Measurements from ENCODE around the gene PLCB1.

Gene PLCB1

DNA sequence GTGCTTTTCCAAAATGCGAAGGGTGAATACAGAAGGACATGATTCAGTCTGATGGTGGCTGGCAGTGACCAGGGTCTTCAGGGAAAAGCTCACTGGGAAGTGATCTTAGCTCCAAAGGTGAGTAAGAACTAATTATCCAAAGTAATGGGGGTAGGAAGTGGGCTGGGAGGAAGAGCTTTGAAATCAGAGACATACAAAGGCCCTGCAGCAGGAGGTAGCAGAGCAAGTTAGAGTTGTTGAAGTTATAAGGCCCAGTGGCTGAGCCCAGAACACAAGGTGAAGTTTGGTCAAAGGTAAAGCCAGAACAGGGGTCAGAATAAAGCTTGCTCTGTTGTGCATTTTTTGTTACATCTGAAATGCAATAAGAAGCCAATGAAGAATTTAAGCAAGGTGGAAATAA, 81.2 kb downstream of the PLCB1 start:
- no peak for DNase-seq

DNA sequence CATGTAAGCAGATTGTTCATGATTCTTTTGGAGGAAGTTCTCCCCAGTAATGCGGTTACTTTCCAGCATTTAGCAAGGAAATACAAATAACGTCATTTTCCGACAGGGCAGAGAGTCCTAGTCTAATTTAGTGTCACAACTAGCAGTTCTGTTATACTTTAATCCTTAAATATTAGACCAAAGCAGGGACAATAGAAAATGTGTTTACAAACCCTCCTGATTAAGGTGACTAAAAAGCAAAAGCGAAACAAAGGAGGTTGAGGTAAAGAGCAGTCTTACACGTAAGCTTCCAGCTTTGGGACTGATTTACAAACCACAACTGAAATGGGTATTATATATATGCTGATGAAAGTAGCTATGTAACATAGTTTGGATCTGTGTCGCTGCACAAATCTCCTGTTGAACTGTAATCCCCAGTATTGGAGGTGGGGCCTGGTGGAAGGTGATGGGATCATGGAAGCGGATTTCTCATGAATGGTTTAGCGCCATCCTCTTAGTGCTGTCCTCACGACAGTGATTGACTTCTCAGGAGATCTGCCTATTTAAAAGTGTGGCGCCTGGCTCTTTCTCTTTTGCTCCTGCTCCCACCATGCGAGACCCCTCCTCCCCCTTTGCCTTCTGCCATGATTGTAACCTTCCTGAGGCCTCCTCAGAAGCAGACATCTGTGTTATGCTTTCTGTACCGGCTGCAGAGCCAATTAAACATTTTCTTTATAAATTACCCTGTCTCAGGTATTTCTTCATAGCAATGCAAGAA, 81.9 kb downstream of the PLCB1 start:
- DNase-seq: no peak

DNA sequence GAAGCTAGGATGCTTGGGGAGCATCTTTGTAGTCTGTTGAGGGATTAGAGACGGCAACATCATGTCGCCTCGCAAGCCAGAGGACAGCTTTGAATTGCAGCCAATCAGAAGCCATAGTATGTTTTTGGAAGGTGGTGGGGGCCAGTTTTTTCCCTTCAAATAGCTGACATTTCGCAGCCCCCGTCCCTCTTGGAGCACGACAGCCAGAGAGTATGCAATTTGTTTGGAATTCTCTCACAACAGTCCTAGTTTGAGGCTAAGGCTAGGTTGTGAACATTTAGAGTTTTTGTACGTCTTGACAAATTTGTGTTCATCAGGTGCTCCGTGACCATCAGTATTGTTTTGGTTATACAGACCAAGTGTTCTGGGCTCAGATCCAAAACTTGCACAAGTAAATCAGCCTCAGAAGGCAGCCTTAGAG, 83.3 kb downstream of the PLCB1 start:
- DNase-seq: no peak

DNA sequence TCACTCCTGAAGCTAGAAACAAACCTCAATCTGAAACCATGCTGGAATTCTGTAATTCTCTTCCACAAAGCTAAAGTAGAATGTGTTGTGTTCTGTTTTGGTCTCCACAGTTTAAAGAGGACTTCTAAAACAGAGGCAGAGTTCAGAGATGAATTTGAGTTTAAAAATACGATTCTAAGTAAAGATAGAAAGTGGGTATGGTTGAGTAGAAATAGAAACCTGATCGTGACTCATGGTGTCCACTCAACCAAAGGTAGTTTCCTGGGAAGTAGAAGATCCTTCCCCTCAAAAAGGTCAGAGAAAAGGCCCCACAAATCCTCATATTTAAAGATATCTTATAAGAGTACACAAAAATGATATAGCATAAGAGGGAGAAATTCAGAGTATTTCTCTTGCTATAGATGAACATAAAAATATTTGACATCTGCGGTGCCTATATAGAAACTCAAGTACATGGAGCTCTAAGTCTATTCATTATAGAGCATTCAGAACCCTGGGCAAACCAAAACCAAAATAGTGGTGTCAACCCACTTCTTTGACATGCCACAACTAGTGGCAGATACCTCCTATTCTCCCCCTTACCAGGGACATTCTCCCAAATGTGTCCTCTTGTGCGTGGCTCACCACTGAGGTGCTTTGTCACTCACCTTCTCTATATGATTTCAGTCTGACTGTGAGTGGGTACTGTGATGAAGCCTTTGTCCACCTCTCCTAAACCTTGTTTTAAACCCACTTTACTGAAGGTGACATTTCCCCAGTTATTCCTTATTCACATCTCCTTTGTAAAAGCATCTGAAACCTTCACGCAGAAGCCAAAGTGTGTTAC, 84.5 kb downstream of the PLCB1 start:
- no peak for DNase-seq

DNA sequence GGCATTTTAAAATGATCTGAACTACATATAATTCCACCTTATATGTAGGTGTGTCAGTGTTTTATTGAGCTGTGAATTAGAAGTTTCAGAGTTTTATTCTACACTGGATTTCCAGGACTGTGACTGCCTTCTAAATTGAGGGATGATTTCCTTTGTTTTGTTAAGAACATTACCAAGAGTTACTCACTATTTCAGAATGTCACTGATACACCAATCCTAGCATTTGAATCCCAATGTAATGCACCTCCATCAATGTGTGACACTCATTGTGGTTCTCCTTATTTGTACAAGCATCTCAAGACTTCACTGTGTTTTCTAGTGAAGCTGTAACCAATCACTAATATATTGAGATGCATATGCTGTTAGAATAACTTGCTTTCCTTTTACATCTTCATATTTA, 86.8 kb downstream of the PLCB1 start:
- DNase-seq: no peak

DNA sequence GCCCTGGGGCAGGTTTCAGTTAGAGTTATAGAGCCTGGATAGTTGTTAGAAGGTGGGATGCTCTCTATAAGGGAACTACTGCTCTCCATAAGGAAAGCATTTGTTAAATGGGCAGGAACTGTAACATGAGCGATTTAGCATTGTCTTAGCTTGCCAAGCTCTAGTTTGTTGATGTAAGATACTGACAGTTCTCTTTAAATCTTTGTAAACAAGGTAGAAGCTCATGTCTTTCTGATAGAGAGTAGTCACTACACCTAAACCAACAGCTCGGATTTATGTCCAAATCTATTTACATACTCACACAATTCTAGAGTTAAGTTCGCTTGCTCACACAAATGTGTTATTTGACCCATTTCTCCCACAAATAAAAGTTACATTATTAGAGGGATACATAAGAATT, 87.3 kb downstream of the PLCB1 start:
- no peak for DNase-seq

DNA sequence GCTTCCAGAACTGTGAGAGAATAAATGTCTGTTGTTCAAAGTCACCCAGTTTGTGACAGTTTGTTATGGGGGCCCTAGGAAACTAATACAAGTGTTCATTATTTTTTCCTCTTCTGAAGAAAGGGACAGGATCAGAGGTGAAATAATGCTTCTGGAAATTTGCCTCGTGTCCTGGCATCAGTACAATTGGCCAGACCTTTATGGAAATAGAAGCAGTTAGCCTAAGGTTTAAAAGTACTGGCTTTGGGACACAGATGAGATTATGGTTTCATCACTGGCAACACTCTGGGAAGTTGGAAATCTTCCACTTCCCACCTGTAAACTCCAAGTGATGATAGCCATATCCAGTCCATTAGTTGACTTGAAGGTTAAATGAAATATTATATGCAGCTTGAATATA, 88.7 kb downstream of the PLCB1 start:
- DNase-seq: no peak

DNA sequence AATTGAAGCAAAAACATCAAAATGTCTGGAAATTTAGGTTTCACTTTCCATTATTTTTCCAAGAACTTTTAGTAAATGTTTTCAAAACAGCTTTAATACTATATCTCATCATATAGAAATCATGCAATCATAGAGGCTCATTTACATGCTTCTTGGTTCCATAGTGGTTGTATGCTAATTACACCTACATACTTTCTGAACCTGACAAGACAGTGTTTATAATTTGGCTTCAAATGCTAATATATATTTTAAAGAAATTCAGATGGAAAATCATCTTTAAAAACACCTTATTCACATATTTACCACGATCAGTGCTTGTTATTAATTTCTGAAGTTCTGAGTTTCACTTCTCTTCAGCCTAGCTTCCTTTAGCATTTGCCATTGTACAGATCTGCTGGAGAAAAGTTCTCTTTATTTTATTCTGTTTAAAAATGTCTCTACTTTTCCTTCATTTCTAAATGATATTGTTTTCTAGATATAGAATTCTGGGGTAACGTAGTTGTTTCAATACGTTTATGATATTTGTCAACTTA, 89.9 kb downstream of the PLCB1 start:
- no peak for DNase-seq

DNA sequence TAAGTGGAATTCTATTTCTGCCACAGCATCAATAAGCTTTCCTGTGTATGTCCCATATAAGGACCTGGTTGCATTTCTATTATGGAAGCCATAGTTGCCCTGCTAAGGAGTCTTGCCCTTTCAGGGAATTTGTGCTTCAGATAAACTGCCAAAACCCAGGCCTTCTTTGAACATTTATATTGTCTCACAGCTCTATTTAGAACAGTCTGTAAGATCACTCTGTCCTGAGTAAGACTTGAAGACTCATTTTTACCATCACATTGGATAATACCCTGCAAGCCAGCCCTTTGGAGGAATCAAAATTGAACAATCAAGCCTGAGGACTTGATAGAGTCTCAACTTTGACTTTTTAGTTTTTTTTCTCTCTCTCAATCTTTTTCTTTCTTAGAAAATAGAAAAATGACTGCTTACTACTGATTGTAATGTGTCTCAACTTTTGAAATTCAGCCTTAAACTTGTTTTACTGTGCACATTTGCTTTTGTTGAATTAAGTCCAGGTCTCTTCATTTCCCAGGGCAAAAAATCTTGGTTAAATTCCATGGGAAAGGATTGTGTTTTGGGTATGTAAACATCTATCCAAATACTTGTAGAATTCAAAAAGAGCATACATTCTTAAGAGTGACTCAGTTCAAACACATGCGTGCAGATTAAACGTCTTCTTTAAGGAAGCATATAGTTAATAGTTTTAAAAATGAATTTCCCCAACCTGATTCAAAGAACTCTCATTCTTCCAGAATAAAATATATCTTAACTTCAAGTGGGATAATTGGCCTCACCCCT, 91.2 kb downstream of the PLCB1 start:
- DNase-seq: no peak

DNA sequence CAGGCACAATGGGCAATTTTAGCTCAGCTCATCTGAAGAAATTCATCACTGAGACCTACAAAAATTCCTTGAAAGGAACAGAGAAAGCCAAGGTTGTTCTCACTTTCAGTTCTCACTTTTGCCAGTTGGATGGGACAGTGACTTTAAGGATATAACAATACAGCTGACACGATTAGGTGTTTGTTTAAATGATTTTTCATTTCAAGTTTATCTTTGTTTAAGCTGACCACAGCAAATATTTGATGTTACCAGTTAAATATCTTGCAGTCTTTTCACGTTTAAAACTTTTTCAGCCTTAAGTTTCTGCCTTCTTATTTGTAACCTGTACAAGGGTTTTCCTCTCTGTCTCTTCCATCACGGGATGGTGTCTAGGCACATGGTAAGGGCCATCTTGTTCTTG, 93.6 kb downstream of the PLCB1 start:
- no peak for DNase-seq

DNA sequence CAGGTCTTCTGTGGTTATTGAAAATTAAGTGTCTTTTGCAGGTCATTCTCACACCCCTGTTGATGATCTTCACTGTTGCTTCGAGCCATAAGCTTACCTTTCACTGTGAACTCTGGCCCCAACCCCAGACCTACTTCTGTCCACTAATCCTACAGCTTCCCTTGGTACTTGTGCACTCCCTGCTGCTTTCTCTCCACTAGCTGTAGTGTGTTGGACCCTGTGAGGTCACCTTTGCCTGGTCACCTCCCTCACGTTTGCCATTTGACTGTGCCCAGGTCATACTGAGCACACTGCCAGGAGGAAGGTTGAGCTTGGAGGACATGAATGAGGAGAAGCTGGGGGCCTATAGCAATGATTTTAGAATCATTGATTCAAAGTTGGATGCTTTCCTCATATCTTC, 94.0 kb downstream of the PLCB1 start:
- no peak for DNase-seq

DNA sequence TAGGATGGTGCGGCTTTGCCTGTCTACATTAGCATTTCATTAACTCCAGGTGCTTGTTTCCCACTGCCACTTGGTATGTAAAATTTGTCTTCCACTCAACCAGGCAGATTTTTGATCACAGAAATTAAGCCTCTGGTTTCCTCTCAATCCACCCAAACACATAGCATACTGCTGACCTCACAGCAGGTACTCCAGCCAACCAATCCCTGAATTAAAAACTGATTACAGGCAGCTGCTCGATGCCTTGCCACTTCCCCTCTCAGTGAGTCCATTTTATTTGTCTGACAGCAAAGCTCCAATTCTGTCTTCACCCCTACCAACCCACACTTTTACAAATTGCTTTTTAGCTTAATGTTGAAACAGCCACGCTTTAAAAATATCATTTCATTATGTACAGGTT, 95.2 kb downstream of the PLCB1 start:
- no peak for DNase-seq

DNA sequence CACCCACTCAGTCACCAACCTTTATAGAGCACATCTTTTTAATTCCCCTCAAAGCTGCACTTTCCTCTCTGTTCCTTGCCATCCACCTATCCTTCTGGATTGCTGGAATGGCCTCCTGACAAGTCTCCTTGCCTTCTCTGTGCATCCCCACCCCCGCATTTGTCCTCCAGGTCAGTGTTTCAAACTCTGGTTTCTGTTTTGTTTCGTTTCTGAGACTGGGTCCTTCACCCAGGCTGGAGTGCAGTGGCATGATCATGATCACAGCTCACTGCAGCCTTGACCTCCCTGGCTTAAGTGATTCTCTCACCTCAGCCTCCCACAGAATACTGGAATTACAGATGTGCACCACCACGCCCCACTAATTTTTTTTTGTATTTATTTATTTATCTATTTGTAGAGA, 96.2 kb downstream of the PLCB1 start:
- DNase-seq: no peak

DNA sequence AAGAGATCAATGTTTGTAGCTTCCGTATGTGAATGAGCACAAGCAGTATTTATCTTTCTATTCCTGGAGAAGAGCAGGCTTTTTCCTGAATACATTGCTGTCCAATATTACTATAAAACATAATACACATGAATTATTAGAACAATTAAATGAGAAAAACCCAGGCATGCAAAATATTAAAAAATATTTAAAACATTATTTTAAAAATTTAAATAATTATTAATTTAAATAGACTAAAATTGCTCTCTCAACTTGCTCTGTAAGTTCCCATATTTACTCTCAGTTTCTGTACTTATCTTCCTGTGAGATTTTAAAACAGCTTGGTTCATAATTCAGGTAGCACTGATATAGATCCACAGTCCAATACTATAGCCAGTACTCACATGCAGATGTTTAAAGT, 97.0 kb downstream of the PLCB1 start:
- DNase-seq: no peak

DNA sequence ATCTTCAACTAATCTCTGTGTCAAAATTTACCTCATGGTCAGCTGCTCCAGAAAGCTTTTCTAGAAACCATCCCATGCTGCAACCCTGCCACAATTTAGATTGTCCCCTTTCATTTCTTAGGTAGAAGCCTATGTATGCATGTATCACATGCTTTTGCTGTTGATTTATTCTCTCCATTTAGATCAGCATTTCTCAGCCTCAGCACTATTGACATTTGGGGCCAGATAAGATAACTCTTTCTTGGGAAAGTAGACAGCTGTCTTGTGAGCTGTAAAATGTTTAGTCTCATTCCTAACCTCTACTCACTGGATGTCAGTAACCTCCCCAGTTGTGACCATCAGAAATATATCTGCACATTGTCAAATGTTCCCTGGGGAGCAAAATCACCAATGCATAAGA, 99.0 kb downstream of the PLCB1 start:
- DNase-seq: no peak

DNA sequence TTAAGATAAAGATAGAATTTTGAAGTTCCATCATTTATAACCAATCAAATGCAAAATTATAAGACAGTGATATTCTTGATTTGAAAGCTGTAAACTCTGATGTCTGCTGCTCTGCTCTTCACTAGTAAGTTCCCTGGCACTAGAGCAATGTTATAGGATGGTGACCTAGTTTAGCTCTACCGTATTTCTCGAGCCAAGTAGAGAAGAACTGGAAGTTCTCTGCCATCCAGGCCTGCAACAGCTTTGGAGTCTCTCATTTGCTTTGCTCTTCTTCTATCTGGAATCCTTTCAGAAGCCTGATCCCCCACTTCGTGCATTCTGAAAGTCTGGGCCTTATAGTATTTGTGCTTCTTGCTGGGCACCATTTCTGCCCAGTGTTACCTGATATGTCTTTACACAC, 100.3 kb downstream of the PLCB1 start:
- peak; percentile 3 for DNase-seq

DNA sequence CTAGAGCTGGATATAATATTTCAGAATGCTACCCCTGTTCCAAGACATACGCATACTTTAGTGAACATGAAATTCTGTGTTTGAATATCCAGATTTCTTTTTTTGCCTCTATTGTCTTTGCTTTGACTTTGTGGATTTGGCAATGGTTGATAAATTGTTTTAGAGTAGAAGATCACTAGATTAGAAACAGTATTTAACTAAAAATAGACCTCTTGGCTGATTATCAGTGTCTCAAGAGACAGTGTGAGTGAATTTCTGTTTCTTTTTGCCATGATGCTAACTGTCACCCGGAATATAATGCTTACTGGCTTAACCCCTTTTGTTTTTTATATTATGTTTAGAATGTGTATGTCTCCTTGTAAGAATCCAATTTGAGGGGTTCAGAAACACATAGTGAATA, 102.5 kb downstream of the PLCB1 start:
- DNase-seq: no peak

DNA sequence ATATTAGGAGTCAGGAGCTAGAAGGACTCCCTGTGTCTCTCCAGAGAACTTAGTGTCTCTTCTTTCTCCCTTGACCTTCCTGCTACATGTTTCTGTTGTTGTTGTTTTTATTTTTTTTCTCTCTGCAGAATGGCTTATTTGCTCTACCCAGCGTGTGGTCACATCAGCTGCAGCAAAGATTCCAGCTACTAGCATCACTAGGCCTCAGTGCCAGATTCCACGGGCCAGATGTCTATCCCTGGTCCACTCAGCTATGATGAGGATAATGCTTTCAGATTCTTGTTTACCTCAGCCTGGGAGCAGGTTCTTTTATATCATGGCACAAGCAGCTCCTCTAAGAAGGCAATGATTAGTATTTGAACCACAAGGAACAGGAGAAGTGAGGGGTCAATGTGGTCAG, 110.0 kb downstream of the PLCB1 start:
- DNase-seq: no peak

DNA sequence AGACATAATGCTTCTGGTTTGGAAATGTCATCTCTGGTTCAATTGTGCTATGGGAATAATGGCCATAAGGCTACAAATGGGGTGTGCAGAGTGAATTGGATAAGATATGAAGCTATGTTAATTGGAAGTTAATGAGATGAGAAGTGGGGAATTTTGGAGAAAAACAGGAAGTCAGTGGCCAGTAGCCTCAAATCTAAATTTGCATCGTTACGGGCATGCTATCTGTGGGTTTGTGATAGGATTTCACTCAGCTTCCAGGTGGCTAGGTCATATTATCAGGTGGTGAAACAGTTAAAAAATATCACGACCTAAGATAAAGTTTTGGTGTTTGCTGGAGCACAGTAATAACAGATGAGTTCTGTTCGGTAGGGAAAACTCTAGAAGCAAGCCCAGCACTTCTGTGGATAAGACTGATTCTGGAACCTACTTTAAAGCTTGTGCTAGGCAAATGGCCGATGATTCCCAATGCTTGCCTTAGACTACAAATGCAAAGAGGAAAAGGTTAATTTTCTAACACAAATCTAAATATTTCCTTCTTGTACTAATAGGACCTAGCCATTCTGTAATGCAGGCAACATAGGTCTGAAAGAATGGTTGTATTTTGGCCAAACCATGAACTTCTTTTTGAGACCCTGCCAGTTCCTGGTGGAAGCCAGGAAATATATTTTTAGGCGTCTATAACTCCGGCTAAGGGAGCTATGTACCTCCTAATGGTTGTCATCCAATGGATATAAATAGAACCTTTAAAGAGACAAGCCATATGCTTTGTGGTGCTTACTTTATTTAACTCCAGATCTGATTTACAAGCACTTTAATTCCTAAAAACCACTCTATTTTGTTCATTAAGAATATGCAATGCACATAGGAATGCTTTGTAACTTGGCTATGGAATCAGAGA, 111.0 kb downstream of the PLCB1 start:
- no peak for DNase-seq

DNA sequence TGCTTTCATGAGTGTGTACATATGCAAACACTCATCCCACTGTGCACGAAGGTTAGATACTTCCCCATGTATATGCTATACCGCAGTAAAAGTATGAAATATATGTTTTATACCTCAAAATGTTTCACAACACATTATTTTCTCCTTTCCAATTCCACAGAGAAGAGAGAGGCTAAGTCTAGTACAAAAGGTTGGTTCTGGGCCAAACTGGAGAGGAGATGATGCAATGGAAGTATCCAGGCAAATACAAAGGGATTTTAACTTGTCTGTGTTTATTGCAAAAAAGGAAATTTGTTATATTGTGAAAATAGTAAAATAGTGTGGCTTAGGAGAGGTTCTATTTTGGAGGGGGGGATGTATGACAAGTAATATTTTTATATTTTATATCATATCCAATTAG, 112.6 kb downstream of the PLCB1 start:
- peak; percentile 23 for DNase-seq

DNA sequence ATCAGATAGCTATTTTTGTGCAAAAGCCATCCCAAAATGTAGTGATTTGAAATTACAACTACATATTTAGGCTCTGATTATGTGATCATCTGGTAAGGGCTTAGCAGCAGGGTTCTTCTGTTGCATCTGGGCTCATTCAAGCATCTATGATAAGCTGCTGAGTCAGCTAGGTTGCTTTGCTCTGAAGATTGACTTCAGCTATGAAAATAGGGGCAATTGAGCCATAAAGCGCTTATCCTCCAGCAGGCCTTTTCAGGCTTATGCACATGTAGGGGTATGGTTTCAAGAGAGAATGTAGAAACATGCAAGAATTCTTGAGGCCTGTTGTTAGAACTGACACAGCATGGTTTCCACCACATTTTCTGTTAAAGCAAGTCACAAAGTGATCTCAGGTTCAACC, 114.1 kb downstream of the PLCB1 start:
- no peak for DNase-seq

DNA sequence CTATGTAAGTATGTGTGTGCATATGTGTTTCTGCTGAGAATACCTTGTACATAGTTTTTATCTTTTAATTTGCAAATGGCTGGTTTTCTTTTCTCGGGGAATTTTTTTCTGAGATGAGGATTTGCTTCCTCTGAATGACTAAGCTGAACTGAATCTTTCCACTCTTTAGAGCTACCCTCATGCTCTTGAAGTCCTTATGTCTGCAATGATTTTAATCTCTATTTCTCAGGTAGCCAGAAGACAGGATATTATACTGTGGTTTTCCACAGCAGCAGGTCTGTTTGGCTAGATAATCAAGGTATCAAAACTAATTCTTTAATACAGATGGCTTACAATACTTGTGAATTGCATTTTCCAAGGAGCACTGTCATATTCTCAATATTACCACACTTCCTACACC, 114.7 kb downstream of the PLCB1 start:
- no peak for DNase-seq
